GM18907 (cell line): Measurements from ENCODE around the gene GLUD2.
"Not testable (repeated sequence)": the region's sequence is repeated elsewhere in the genome, so short reads cannot be mapped to it uniquely, and the experiment has no call there.

Experiments used
- ATAC-seq: cut with Tn5 transposase; IDR thresholded peaks from one replicate; pipeline ENCODE4 v1.9.1; 2021; ENCODE audit warnings: mild to moderate bottlenecking, moderate library complexity; ENCODE audit not compliant: unreplicated experiment

Gene GLUD2

GRCh38 chrX:121047441-121048419 lies at the start of gene GLUD2:
Gene GLUD2, plus strand, starts transcription at chrX:121047610. Its CDS starts 75 bp downstream, at chrX:121047685.
- ATAC-seq = not testable (repeated sequence)

- ATAC-seq = no peak
Observed at GRCh38 chrX:120999413-120999812, 48.0 kb upstream of the GLUD2 start.

- no peak for ATAC-seq
Observed at GRCh38 chrX:121000589-121000988, 46.8 kb upstream of the GLUD2 start.

GRCh38 chrX:121008920-121009319 lies 38.5 kb upstream of the GLUD2 start:
- ATAC-seq = no peak

- ATAC-seq = no peak
Observed at GRCh38 chrX:121009764-121010163, 37.6 kb upstream of the GLUD2 start.

GRCh38 chrX:121010218-121010617 lies 37.2 kb upstream of the GLUD2 start:
- ATAC-seq = no peak

- no peak for ATAC-seq
Observed at GRCh38 chrX:121011254-121011653, 36.2 kb upstream of the GLUD2 start.

GRCh38 chrX:121013897-121014455 lies 33.4 kb upstream of the GLUD2 start:
- no peak for ATAC-seq

GRCh38 chrX:121014826-121015225 lies 32.6 kb upstream of the GLUD2 start:
- no peak for ATAC-seq

- ATAC-seq = no peak
Observed at GRCh38 chrX:121028419-121028818, 19.0 kb upstream of the GLUD2 start.

- ATAC-seq = no peak
Observed at GRCh38 chrX:121030083-121030482, 17.3 kb upstream of the GLUD2 start.

GRCh38 chrX:121032531-121032930 lies 14.9 kb upstream of the GLUD2 start:
- ATAC-seq = no peak

GRCh38 chrX:121036137-121036536 lies 11.3 kb upstream of the GLUD2 start:
- ATAC-seq = no peak

- ATAC-seq = no peak
Observed at GRCh38 chrX:121036951-121037350, 10.5 kb upstream of the GLUD2 start.

- ATAC-seq = no peak
Observed at GRCh38 chrX:121050781-121051180, 3.4 kb downstream of the GLUD2 start.

- ATAC-seq = no peak
Observed at GRCh38 chrX:121052122-121052521, 4.7 kb downstream of the GLUD2 start.

- no peak for ATAC-seq
Observed at GRCh38 chrX:121062289-121062688, 14.9 kb downstream of the GLUD2 start.

- ATAC-seq = no peak
Observed at GRCh38 chrX:121064579-121064978, 17.2 kb downstream of the GLUD2 start.

GRCh38 chrX:121084247-121084646 lies 36.8 kb downstream of the GLUD2 start:
- ATAC-seq = not testable (repeated sequence)

- no peak for ATAC-seq
Observed at GRCh38 chrX:121084903-121085611, 37.6 kb downstream of the GLUD2 start.

GRCh38 chrX:121085612-121086010 lies 38.2 kb downstream of the GLUD2 start:
- ATAC-seq = no peak

GRCh38 chrX:121093011-121093410 lies 45.6 kb downstream of the GLUD2 start:
- ATAC-seq = no peak
